Transverse colon (tissue), 4 donors: ENCODE data around the gene MARS1. TPM values are rescaled to one million over a fixed set of nuclear protein-coding genes. Genes with fewer than 3 reads are reported as not detected.

Source experiments
- DNase-seq: peaks from one replicate; pipeline ENCODE4 v3.0.0-alpha.2; 2019
- H3K27ac ChIP-seq, 4 donors: fragments of 200-600 bp; sonication (generic); 2 replicates each; pipeline ENCODE4 v1.5.1; 2016 to 2018; ENCODE audit warnings: inconsistent platforms in 4 of 4
- H3K27me3 ChIP-seq: fragments of 200-600 bp; sonication (generic); 2 replicates; pipeline ENCODE4 v1.5.1; 2017; ENCODE audit warnings: inconsistent platforms
- H3K36me3 ChIP-seq, 4 donors: fragments of 200-600 bp; sonication (generic); 2 replicates each; pipeline ENCODE4 v1.5.1; 2017 to 2019; ENCODE audit warnings: inconsistent platforms in 4 of 4
- H3K4me1 ChIP-seq, 4 donors: fragments of 200-600 bp; sonication (generic); 2 replicates each; pipeline ENCODE4 v1.5.1; 2017 to 2020; ENCODE audit warnings: inconsistent platforms in 4 of 4
- H3K4me3 ChIP-seq, 4 donors: fragments of 200-600 bp; sonication (generic); 1 replicate in 1 of 4; 2 replicates in 3 of 4; pipeline versions ENCODE4 v1.5.1 to v1.6.1; 2017 to 2019; ENCODE audit warnings: inconsistent platforms in 4 of 4
- H3K9me3 ChIP-seq, 2 donors: fragments of 200-600 bp; sonication (generic); 2 replicates each; pipeline ENCODE4 v1.5.1; 2017 to 2019; ENCODE audit warnings: inconsistent platforms in 2 of 2
- CTCF ChIP-seq, 5 experiments: fragments of 200-600 bp in 3 of 5; fragments of 450-650 bp in 2 of 5; sonication (generic) in 3 of 5; IDR thresholded peaks; 1 replicate in 2 of 5; 2 replicates in 3 of 5; pipeline ENCODE4 v1.5.1; 2016 to 2017; ENCODE audit warnings: antibody characterized with exemption in 5 of 5, inconsistent platforms in 3 of 5, mild to moderate bottlenecking in 2 of 5, moderate library complexity in 1 of 5
- EP300 ChIP-seq: sonication (generic); formaldehyde crosslinking; IDR thresholded peaks from one replicate; pipeline ENCODE4 v1.6.1; 2017; ENCODE audit warnings: antibody characterized with exemption, low read depth
- POLR2A ChIP-seq: fragments of 450-650 bp; IDR thresholded peaks from one replicate; pipeline ENCODE4 v1.6.1; 2016; ENCODE audit warnings: antibody characterized with exemption, mild to moderate bottlenecking, moderate library complexity
- POLR2AphosphoS5 ChIP-seq, 3 donors: sonication (generic); formaldehyde crosslinking; IDR thresholded peaks; one replicate each; pipeline ENCODE4 v1.6.1; 2016; ENCODE audit warnings: antibody characterized with exemption in 3 of 3
- WGBS, 2 donors: methylation state at CpG; one replicate each; pipeline ENCODE4 v1.1.5; 2018; ENCODE audit warnings: low coverage in 1 of 2; 5-methylcytosine and 5-hydroxymethylcytosine counted together
- in situ Hi-C, 4 donors: fragments of 200-750 bp; cut with MboI; loops; one replicate each; pipeline versions ENCODE4 v1.15.0 to v1.15.1; 2017; ENCODE audit warnings: low sequenced_read_pairs in 3 of 4, low pct_ligation_motif_present in 1 of 4, low pct_unique_long_range_greater_than_20kb in 1 of 4
- intact Hi-C: fragments of 100-400 bp; cut with DNase I; formaldehyde crosslinking; loops from one replicate; pipeline ENCODE4 v1.15.1; 2023; ENCODE audit warnings: low total_unique reads
- total RNA-seq, 4 donors: library from RNA; depleted of rRNA; stranded (reverse); fragments of >200 nt; gene quantifications; one replicate each; pipeline ENCODE4 v1.1.0, GENCODE V29; 2016

The MARS1 gene
- total RNA-seq, 4 donors from 2014 or later, result 39.0 to 184 (median 103) TPM

- in situ Hi-C loops, result no loop called here
Observed at GRCh38 chr12:57473886-57474285, 14.0 kb upstream of the MARS1 start.

GRCh38 chr12:57474430-57474829 lies 13.4 kb upstream of the MARS1 start:
- TF ChIP-seq POLR2AphosphoS5 (IDR thresholded peaks at IDR 0.05) (no peak), POLR2A (no peak), EP300 (no peak), CTCF (IDR thresholded peaks at IDR 0.05) (no peak)
- Histone ChIP-seq H3K4me3 (no peak overlapping the region), H3K9me3 (no peaks in the 10 kb centered on the region), H3K4me1 (peaks cover 15 to 39% (median 20%) of the 10 kb centered on the region in 4 donors), H3K27ac (no peak overlapping the region), H3K36me3 (no peaks in the 10 kb centered on the region), H3K27me3 (peaks cover 69% of the 10 kb centered on the region)
- in situ Hi-C loops (no loop called here), intact Hi-C loops (no loop called here)
- 75% methylated on average over 8 of the region's 8 CpGs; no CpG with 5 or more reads in 1 of the 2 donors for WGBS, 2 donors
- DNase-seq, result no peak

More at GRCh38 chr12:57473886-57474285, 14.0 kb upstream of the MARS1 start:
- TF ChIP-seq POLR2AphosphoS5 (IDR thresholded peaks at IDR 0.05) (no peak), POLR2A (no peak), EP300 (no peak), CTCF (IDR thresholded peaks at IDR 0.05) (no peak)
- peaks cover 64% of the 10 kb centered on the region for H3K27me3 ChIP-seq
- H3K9me3 ChIP-seq, result no peaks in the 10 kb centered on the region
- H3K4me1 ChIP-seq, result peaks cover 15 to 34% (median 20%) of the 10 kb centered on the region in 4 donors
- H3K27ac ChIP-seq, result no peak overlapping the region
- H3K4me3 ChIP-seq, result no peak overlapping the region
- no peaks in the 10 kb centered on the region for H3K36me3 ChIP-seq
- DNase-seq, result no peak
- 87 to 100% methylated on average over 3 to 5 of the region's 5 CpGs for WGBS, 2 donors
- intact Hi-C loops, result no loop called here

- DNase-seq, result no peak
- in situ Hi-C loops (no loop called here), intact Hi-C loops (no loop called here)
- H3K4me3 ChIP-seq, result peak overlapping the region in 1 of 4 donors; percentile 44
- H3K36me3 ChIP-seq, result no peaks in the 10 kb centered on the region
- WGBS, 2 donors, result 48 to 67% methylated on average over 1 to 7 of the region's 7 CpGs
- no peak for TF ChIP-seq EP300
- no peak for TF ChIP-seq CTCF (IDR thresholded peaks at IDR 0.05)
- no peak overlapping the region for H3K27ac ChIP-seq
- peaks cover 71% of the 10 kb centered on the region for H3K27me3 ChIP-seq
- no peaks in the 10 kb centered on the region for H3K9me3 ChIP-seq
- peaks cover 15 to 39% (median 20%) of the 10 kb centered on the region in 4 donors for H3K4me1 ChIP-seq
Observed at GRCh38 chr12:57474862-57475261, 13.0 kb upstream of the MARS1 start.

GRCh38 chr12:57475271-57476161 lies 12.4 kb upstream of the MARS1 start:
- peaks cover 15 to 41% (median 20%) of the 10 kb centered on the region in 4 donors for H3K4me1 ChIP-seq
- peaks cover 78% of the 10 kb centered on the region for H3K27me3 ChIP-seq
- peak overlapping the region; percentile 1 to 44 (median 24) for H3K4me3 ChIP-seq
- TF ChIP-seq POLR2AphosphoS5 (IDR thresholded peaks at IDR 0.05) (no peak), CTCF (IDR thresholded peaks at IDR 0.05) (no peak), EP300 (no peak), POLR2A (no peak)
- in situ Hi-C loops, result no loop called here
- no peaks in the 10 kb centered on the region for H3K9me3 ChIP-seq
- no peak overlapping the region for H3K27ac ChIP-seq
- no peaks in the 10 kb centered on the region for H3K36me3 ChIP-seq
- DNase-seq, result no peak
- WGBS, 2 donors, result 23% methylated on average over 75 of the region's 84 CpGs; no CpG with 5 or more reads in 1 of the 2 donors
- intact Hi-C loops, result loop anchor here (1.0 kb wide), 1 partner anchor 48 kb away; no protein-coding TSS in a partner anchor
